K562 (cell line): ENCODE data around the gene TGFA.

Experiments
- CTCF ChIP-seq, 3 experiments: IDR thresholded peaks in 2 of 3; conservative IDR thresholded peaks in 1 of 3; 2 replicates each; pipeline ENCODE4 v1.5.1; 2011 to 2012; ENCODE audit warnings: low read length in 3 of 3, mild to moderate bottlenecking in 3 of 3, control low read depth in 2 of 3, improper control_type of control experiment in 1 of 3, inconsistent platforms in 1 of 3, low read depth in 1 of 3, mixed read lengths in 1 of 3, moderate library complexity in 1 of 3; ENCODE audit not compliant: insufficient read depth in 2 of 3
- ETV6 ChIP-seq, 3 experiments: fragments of 150-350 bp in 1 of 3; sonication (generic) in 1 of 3; formaldehyde crosslinking in 1 of 3; IDR thresholded peaks; 2 replicates each; pipeline versions ENCODE4 v1.6.1 to v1.8.0; 2014 to 2022; ENCODE audit warnings: borderline replicate concordance in 2 of 3, low read depth in 2 of 3, antibody characterized with exemption in 1 of 3, low read length in 1 of 3, mild to moderate bottlenecking in 1 of 3, missing genetic modification reagents in 1 of 3
- IRF9 ChIP-seq: fragments of 450-650 bp; IDR thresholded peaks from 2 replicates; pipeline ENCODE4 v1.6.1; 2016; ENCODE audit warnings: missing biosample characterization, missing genetic modification characterization
- MAFG ChIP-seq: fragments of 450-650 bp; conservative IDR thresholded peaks from 2 replicates; pipeline ENCODE4 v1.6.1; 2016; ENCODE audit warnings: missing genetic modification characterization, missing compliant biosample characterization
- MEF2A ChIP-seq: IDR thresholded peaks from 2 replicates; pipeline ENCODE4 v1.6.1; 2011; ENCODE audit warnings: low read depth, mild to moderate bottlenecking, low read length, moderate library complexity; ENCODE audit not compliant: control insufficient read depth
- MTA3 ChIP-seq: fragments of 450-650 bp; formaldehyde crosslinking; IDR thresholded peaks from 2 replicates; pipeline ENCODE4 v1.6.1; 2017; ENCODE audit warnings: mild to moderate bottlenecking, borderline replicate concordance
- MXI1 ChIP-seq: IDR thresholded peaks from 2 replicates; pipeline ENCODE4 v1.6.1; 2011; ENCODE audit warnings: low read depth, mild to moderate bottlenecking, improper control_type of control experiment, low read length
- RAD21 ChIP-seq, 2 experiments: fragments of 250-450 bp in 1 of 2; fragments of 450-650 bp in 1 of 2; sonication (Bioruptor Pico) in 1 of 2; formaldehyde crosslinking in 1 of 2; IDR thresholded peaks in 1 of 2; conservative IDR thresholded peaks in 1 of 2; 2 replicates each; pipeline versions ENCODE4 v1.4.0 to v1.8.0; 2020 to 2022; ENCODE audit warnings: mild to moderate bottlenecking in 2 of 2, moderate library complexity in 1 of 2
- RFX5 ChIP-seq: IDR thresholded peaks from 2 replicates; pipeline ENCODE4 v1.6.1; 2011; ENCODE audit warnings: low read depth, mild to moderate bottlenecking, improper control_type of control experiment, low read length
- YBX1 ChIP-seq: fragments of 450-650 bp; IDR thresholded peaks from 2 replicates; pipeline ENCODE4 v1.7.1; 2016; ENCODE audit warnings: mild to moderate bottlenecking

- TF ChIP-seq RAD21 (CRISPR knock-in tag; conservative IDR thresholded peaks at IDR 0.05 in 1 of 2, IDR thresholded peaks at IDR 0.05 in 1 of 2) = no peak
- no peak for TF ChIP-seq MEF2A
- TF ChIP-seq MTA3 = no peak
- TF ChIP-seq CTCF (IDR thresholded peaks at IDR 0.05 in 2 of 3, conservative IDR thresholded peaks at IDR 0.05 in 1 of 3; ENCODE audit: insufficient read depth in 2 of 3, low read depth in 1 of 3, low read length in 3 of 3) = no peak
- TF ChIP-seq MAFG (tag) = no peak
- TF ChIP-seq RFX5 = no peak
- no peak for TF ChIP-seq MXI1
- no peak for TF ChIP-seq YBX1
- TF ChIP-seq ETV6 (IDR thresholded peaks at IDR 0.05; ENCODE audit: borderline replicate concordance in 1 of 2, low read depth in 2 of 2, low read length in 1 of 2) = no peak
- TF ChIP-seq ETV6 (CRISPR knock-in tag; IDR thresholded peaks at IDR 0.05; ENCODE audit: borderline replicate concordance) = no peak
- no peak for TF ChIP-seq IRF9 (tag)
These were observed 92.2 kb downstream of the TGFA start for GRCh38 chr2:70461414-70461813.
